Thymus (tissue), 11 donors: Measurements from ENCODE around the gene CDCA7L. TPM values are rescaled to one million over a fixed set of nuclear protein-coding genes. Genes with fewer than 3 reads are reported as not detected.

Source experiments
- DNase-seq, 9 donors: peaks; one replicate each; pipeline ENCODE4 v3.0.0-alpha.2; 2013; ENCODE audit warnings: low spot score in 9 of 9, low read depth in 6 of 9, missing footprints in 1 of 9
- H3K27ac ChIP-seq, 2 donors: one replicate each; pipeline ENCODE4 v1.5.1; 2013; ENCODE audit warnings: control low read depth in 1 of 2, low read depth in 1 of 2, low read length in 1 of 2, mild to moderate bottlenecking in 1 of 2, moderate library complexity in 1 of 2
- H3K27me3 ChIP-seq, 2 donors: one replicate each; pipeline ENCODE4 v1.5.1; 2013; ENCODE audit warnings: low read length in 1 of 2; ENCODE audit not compliant: control insufficient read depth in 2 of 2, insufficient read depth in 1 of 2
- H3K36me3 ChIP-seq, 2 donors: one replicate each; pipeline ENCODE4 v1.5.1; 2013; ENCODE audit warnings: low read length in 1 of 2, mild to moderate bottlenecking in 1 of 2, moderate library complexity in 1 of 2; ENCODE audit not compliant: control insufficient read depth in 2 of 2, insufficient read depth in 2 of 2
- H3K4me1 ChIP-seq, 2 donors: one replicate each; pipeline ENCODE4 v1.5.1; 2013; ENCODE audit warnings: low read length in 2 of 2; ENCODE audit not compliant: control insufficient read depth in 2 of 2, insufficient read depth in 2 of 2
- H3K4me3 ChIP-seq, 2 donors: one replicate each; pipeline ENCODE4 v1.5.1; 2013; ENCODE audit warnings: low read length in 2 of 2, control low read depth in 1 of 2, mild to moderate bottlenecking in 1 of 2
- H3K9me3 ChIP-seq, 2 donors: one replicate each; pipeline ENCODE4 v1.5.1; 2013; ENCODE audit warnings: low read length in 1 of 2, mild to moderate bottlenecking in 1 of 2; ENCODE audit not compliant: control insufficient read depth in 2 of 2, insufficient read depth in 1 of 2
- WGBS: extraction: QIAGEN DNeasy Blood & Tissue Kit; methylation state at CpG from one replicate; pipeline ENCODE4 v1.1.7; 2013; 5-methylcytosine and 5-hydroxymethylcytosine counted together
- polyA plus RNA-seq: library from polyadenylated mRNA; stranded (reverse); fragments of 200-250 nt; gene quantifications from one replicate; pipeline ENCODE4 v1.2.3, GENCODE V29; 2013
- total RNA-seq: library from RNA; stranded (reverse); fragments of 120-200 nt; gene quantifications from one replicate; pipeline ENCODE4 v1.2.4, GENCODE V29; 2013
- donor health status: healthy.

CDCA7L gene
- total and polyA plus RNA-seq, 2 donors: 31.4 to 73.8 TPM

- Histone ChIP-seq H3K36me3 (no peaks in the 10 kb centered on the region), H3K27ac (no peak overlapping the region), H3K4me3 (no peak overlapping the region), H3K27me3 (no peaks in the 10 kb centered on the region), H3K9me3 (no peaks in the 10 kb centered on the region), H3K4me1 (peaks cover 0 to 19% of the 10 kb centered on the region in 2 donors)
- 68% methylated on average over 2 of the region's 2 CpGs for WGBS
- DNase-seq: no peak
Observed at GRCh38 chr7:21948364-21948763, 2.7 kb upstream of the CDCA7L start.

GRCh38 chr7:21947946-21948345, 2.2 kb upstream of the CDCA7L start:
- no peaks in the 10 kb centered on the region for H3K36me3 ChIP-seq
- peaks cover 4 to 24% of the 10 kb centered on the region in 2 donors for H3K4me1 ChIP-seq
- DNase-seq: no peak
- 92% methylated on average over 2 of the region's 2 CpGs for WGBS
- H3K27me3 ChIP-seq: no peaks in the 10 kb centered on the region
- H3K4me3 ChIP-seq: no peak overlapping the region
- H3K27ac ChIP-seq: no peak overlapping the region
- H3K9me3 ChIP-seq: no peaks in the 10 kb centered on the region

GRCh38 chr7:21947056-21947455, 1.4 kb upstream of the CDCA7L start:
- no peak overlapping the region for H3K27ac ChIP-seq
- no peaks in the 10 kb centered on the region for H3K27me3 ChIP-seq
- no peaks in the 10 kb centered on the region for H3K9me3 ChIP-seq
- no peaks in the 10 kb centered on the region for H3K36me3 ChIP-seq
- WGBS: 95% methylated on average over 3 of the region's 3 CpGs
- peak in 1 of 9 donors; percentile 29 for DNase-seq
- no peak overlapping the region for H3K4me3 ChIP-seq
- peaks cover 9 to 30% of the 10 kb centered on the region in 2 donors for H3K4me1 ChIP-seq

GRCh38 chr7:21946222-21946709, 567 bp upstream of the CDCA7L start:
- DNase-seq: no peak

GRCh38 chr7:21944616-21945453, 864 bp downstream of the CDCA7L start:
- Histone ChIP-seq H3K36me3 (peaks cover 0 to 3% of the 10 kb centered on the region in 2 donors), H3K27me3 (no peaks in the 10 kb centered on the region), H3K9me3 (no peaks in the 10 kb centered on the region), H3K4me3 (peak overlapping the region; percentile 71 to 93), H3K27ac (peak overlapping the region; percentile 88 to 89), H3K4me1 (peaks cover 27 to 42% of the 10 kb centered on the region in 2 donors)
- peak in 8 of 9 donors; percentile 36 to 79 (median 60) for DNase-seq
- WGBS: under 1% methylated on average over 34 of the region's 34 CpGs

More at GRCh38 chr7:21946222-21946709, 567 bp upstream of the CDCA7L start:
- Histone ChIP-seq H3K27ac (no peak overlapping the region), H3K4me1 (peaks cover 17 to 38% of the 10 kb centered on the region in 2 donors), H3K9me3 (no peaks in the 10 kb centered on the region), H3K27me3 (no peaks in the 10 kb centered on the region), H3K4me3 (peak overlapping the region; percentile 71 to 93), H3K36me3 (no peaks in the 10 kb centered on the region)
- WGBS: 35% methylated on average over 8 of the region's 8 CpGs

- DNase-seq: no peak
- Histone ChIP-seq H3K9me3 (no peaks in the 10 kb centered on the region), H3K27ac (no peak overlapping the region), H3K4me3 (no peak overlapping the region), H3K36me3 (peaks cover 0 to 15% of the 10 kb centered on the region in 2 donors), H3K27me3 (no peaks in the 10 kb centered on the region), H3K4me1 (peaks cover 30 to 40% of the 10 kb centered on the region in 2 donors)
- WGBS: 90% methylated on average over 5 of the region's 5 CpGs
Observed at GRCh38 chr7:21943436-21943835, 2.3 kb downstream of the CDCA7L start.

- Histone ChIP-seq H3K4me3 (peak overlapping the region in 1 of 2 donors; percentile 5), H3K36me3 (peaks cover 0 to 20% of the 10 kb centered on the region in 2 donors), H3K9me3 (no peaks in the 10 kb centered on the region), H3K27me3 (no peaks in the 10 kb centered on the region), H3K4me1 (peaks cover 30 to 40% of the 10 kb centered on the region in 2 donors), H3K27ac (peak overlapping the region in 1 of 2 donors; percentile 18)
- 92% methylated on average over 6 of the region's 6 CpGs for WGBS
- no peak for DNase-seq
Observed at GRCh38 chr7:21942955-21943354, 2.7 kb downstream of the CDCA7L start.

- peak in 6 of 9 donors; percentile 29 to 76 (median 46) for DNase-seq
- H3K4me3 ChIP-seq: peak overlapping the region in 1 of 2 donors; percentile 9
- WGBS: 10% methylated on average over 3 of the region's 3 CpGs
- H3K4me1 ChIP-seq: peaks cover 30 to 40% of the 10 kb centered on the region in 2 donors
- peak overlapping the region; percentile 53 to 70 for H3K27ac ChIP-seq
- H3K9me3 ChIP-seq: peaks cover 0 to 5% of the 10 kb centered on the region in 2 donors
- no peaks in the 10 kb centered on the region for H3K27me3 ChIP-seq
- peaks cover 0 to 27% of the 10 kb centered on the region in 2 donors for H3K36me3 ChIP-seq
Observed at GRCh38 chr7:21941611-21942141, 4.0 kb downstream of the CDCA7L start.

- no peak overlapping the region for H3K4me3 ChIP-seq
- peaks cover 0 to 27% of the 10 kb centered on the region in 2 donors for H3K36me3 ChIP-seq
- WGBS: 94% methylated on average over 3 of the region's 3 CpGs
- H3K27me3 ChIP-seq: no peaks in the 10 kb centered on the region
- DNase-seq: no peak
- peaks cover 30 to 33% of the 10 kb centered on the region in 2 donors for H3K4me1 ChIP-seq
- peaks cover 0 to 5% of the 10 kb centered on the region in 2 donors for H3K9me3 ChIP-seq
- no peak overlapping the region for H3K27ac ChIP-seq
Observed at GRCh38 chr7:21939858-21940372, 5.8 kb downstream of the CDCA7L start.
